Astrocyte of the cerebellum (primary cell): ENCODE data around the gene PRSS53.

Experiments used
- DNase-seq: peaks from one replicate; pipeline ENCODE4 v3.0.0-alpha.2; 2011; ENCODE audit warnings: low read depth
- H3K4me3 ChIP-seq: 2 replicates; pipeline ENCODE4 v1.5.1; 2011; ENCODE audit warnings: mild to moderate bottlenecking, low read depth, low read length, moderate library complexity
- in situ Hi-C: cut with HindIII; loops from 2 replicates; pipeline ENCODE4 v1.10.0; 2017; ENCODE audit warnings: low sequenced_read_pairs
- TF ChIP-seq, protein P1 (sequence below): IDR thresholded peaks from 2 replicates; pipeline ENCODE4 v1.5.1; 2012; ENCODE audit warnings: low read length, low read depth, moderate library complexity, mild to moderate bottlenecking; ENCODE audit errors: missing control alignments

PRSS53 gene

DNA sequence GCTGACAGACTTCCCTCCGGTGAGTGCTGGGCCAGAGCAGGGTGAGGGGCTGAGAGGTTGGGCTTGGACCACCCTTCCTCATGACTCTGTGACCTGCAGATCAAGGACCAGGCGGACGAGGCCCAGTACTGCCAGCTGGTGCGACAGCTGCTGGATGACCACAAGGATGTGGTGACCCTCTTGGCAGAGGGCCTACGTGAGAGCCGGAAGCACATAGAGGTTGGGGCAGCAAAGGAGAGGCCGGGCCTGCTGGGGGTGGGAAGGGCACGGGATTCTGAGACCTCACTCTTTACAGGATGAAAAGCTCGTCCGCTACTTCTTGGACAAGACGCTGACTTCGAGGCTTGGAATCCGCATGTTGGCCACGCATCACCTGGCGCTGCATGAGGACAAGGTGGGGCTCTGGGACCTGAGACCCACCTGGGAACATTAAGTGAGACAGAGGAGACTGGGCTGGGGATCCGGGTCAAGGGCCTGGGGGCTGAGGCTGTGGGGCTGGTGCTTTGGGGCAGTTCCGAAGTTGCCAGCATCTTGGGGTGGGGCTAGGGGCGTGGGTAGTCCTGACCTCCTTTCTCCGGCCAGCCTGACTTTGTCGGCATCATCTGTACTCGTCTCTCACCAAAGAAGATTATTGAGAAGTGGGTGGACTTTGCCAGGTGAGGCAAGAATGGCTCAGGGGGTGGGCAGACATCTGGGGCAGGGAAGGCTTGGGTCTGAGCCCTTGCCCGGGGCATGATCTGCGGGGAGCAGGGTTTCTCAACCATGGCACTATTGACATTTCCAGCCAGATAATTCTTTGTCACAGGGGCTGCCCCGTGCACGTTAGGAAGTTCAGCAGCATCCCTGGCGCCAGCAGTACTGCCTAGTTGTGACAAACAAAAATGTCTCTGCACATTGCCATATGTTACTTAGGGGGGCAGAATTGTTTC is 21.6 kb upstream of the PRSS53 start:
- DNase-seq = no peak
- TF ChIP-seq, protein P1, sequence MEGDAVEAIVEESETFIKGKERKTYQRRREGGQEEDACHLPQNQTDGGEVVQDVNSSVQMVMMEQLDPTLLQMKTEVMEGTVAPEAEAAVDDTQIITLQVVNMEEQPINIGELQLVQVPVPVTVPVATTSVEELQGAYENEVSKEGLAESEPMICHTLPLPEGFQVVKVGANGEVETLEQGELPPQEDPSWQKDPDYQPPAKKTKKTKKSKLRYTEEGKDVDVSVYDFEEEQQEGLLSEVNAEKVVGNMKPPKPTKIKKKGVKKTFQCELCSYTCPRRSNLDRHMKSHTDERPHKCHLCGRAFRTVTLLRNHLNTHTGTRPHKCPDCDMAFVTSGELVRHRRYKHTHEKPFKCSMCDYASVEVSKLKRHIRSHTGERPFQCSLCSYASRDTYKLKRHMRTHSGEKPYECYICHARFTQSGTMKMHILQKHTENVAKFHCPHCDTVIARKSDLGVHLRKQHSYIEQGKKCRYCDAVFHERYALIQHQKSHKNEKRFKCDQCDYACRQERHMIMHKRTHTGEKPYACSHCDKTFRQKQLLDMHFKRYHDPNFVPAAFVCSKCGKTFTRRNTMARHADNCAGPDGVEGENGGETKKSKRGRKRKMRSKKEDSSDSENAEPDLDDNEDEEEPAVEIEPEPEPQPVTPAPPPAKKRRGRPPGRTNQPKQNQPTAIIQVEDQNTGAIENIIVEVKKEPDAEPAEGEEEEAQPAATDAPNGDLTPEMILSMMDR = no peak
- in situ Hi-C loops = no loop called here
- H3K4me3 ChIP-seq = no peak overlapping the region

DNA sequence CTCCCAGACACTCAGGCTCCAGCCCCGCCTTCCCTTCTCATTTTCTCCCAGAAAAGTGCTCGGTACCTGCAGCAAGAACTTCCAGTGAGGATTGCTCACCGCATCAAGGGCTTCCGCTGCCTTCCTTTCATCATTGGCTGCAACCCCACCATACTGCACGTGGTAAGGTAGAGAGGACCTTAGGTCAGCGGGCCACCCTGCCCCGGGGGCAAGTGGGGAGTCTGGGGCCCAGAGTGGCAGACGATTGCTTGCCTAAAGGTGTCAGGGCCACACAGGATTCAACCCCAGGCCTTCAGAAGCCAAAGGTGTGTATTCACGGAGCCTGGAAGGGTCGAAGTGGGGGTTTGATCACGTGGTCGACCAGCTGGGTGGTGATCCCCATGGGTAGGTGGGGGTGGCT is 20.9 kb upstream of the PRSS53 start:
- no peak overlapping the region for H3K4me3 ChIP-seq
- in situ Hi-C loops = no loop called here
- DNase-seq = no peak
- TF ChIP-seq, protein P1 = no peak

DNA sequence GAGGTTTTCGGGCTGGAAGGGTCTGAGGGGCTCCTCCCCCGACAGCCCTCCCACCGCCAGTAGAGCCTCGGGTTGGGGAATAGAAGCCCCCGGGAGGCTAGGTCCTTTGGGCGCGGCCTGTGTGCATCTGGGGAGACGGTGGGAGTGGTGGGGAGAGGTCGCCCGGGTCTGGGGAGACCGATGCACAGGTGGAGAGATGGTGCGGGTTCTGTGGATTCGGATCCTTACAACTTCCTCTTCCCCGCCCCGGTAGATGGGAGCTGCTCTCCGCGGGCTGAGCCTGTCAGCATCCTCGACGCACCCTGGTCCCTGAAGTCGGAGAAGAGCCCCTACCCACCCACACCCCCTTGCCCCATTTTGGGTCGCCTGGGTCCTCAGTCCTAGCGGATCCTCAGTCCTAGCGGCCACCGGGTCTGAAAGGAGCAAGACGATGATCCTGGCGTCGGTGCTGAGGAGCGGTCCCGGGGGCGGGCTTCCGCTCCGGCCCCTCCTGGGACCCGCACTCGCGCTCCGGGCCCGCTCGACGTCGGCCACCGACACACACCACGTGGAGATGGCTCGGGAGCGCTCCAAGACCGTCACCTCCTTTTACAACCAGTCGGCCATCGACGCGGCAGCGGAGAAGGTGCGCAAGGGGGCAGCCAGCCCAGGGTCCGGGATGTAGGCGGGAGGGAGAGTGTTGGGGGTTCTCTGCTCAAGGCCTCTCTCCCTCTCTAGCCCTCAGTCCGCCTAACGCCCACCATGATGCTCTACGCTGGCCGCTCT is 20.2 kb upstream of the PRSS53 start:
- DNase-seq = no peak
- TF ChIP-seq, protein P1 = no peak
- H3K4me3 ChIP-seq = peak overlapping the region; percentile 98
- in situ Hi-C loops = no loop called here

DNA sequence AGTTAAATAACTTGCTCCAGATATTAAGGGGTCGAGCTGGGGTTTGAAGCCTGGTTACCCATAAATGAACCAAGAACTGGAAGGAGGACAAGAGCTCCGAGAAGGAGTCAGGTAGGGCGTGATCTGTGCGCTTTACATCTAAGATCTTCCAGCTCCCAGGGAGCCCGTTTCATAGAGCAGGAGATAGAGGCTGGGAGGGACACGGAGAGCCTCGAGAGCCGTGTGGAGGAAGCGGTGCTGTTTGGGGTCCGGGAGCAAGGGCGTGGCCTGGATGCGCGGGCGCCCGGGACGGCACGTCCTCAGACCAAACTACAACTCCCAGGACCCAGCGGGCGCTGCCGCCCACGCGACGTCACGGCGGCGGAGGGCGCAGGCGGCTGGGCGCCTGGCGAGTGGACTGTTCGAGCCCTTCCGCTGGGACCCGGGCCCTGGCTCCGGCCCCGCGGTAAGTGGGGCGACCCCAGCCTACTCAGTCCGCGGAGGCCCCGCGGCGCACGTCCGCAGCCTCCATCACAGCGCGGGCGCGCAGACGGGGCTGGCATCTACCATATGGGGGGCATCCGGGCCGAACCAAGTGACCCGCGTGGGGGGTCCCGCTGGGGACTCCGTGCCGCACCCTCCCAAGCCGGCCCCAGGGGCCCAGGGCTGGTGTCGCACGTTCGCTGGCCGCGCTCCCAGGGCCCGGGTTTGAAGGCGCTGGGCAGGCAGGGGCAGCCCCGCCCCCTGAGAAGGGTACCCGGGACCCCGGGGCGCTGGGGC is 19.5 kb upstream of the PRSS53 start, which contains the start of gene BCKDK:
BCKDK (plus strand) TSS at position 352 of the 759 bp plus-strand sequence. CDS start 838 bp downstream, outside the sequence.
- no peak for DNase-seq
- in situ Hi-C loops = no loop called here
- TF ChIP-seq, protein P1 = no peak
- peak within 1 kb of the TSS; percentile 98 for H3K4me3 ChIP-seq

DNA sequence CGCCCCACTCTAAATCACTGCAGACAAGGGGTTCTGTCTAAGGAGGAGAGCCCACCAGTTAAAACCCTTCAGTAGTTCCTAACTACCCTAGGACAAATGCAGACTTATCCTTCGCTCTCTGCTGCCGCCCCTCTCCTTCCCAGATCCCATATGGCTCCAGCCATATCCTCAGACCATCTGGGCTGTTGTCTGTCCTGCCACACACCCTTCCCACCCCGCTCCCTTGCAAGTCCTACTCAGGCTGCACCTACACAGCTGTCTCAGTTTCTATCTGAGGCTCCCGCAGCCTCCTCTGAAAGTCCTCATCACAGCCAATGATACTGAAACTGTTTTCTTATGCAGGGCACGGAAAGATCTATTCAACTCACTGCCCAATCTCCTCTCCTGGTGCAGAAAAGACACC is 18.7 kb upstream of the PRSS53 start:
- in situ Hi-C loops = no loop called here

More for the DNA sequence above, 18.7 kb upstream of the PRSS53 start:
- DNase-seq = no peak
- peak overlapping the region; percentile 98 for H3K4me3 ChIP-seq
- TF ChIP-seq, protein P1 = no peak
